ENCODE results near the gene ADGRG1. TPM values are rescaled to one million over a fixed set of nuclear protein-coding genes. Genes with fewer than 3 reads are reported as not detected.

Gene ADGRG1
- total and polyA plus RNA-seq, 7 donors, result 5.0 to 36.3 (median 7.7) TPM

GRCh38 chr16:57639172-57639887, 10.9 kb downstream of the ADGRG1 start:
- 49 to 72% methylated on average over 23 of the region's 23 CpGs for WGBS, 2 donors
- peaks cover 0 to 8% (median 3%) of the 10 kb centered on the region in 4 donors for H3K4me1 ChIP-seq

GRCh38 chr16:57640185-57640584, 11.8 kb downstream of the ADGRG1 start:
- intact Hi-C loops (cut with DNase I), result no loop called here
- H3K27ac ChIP-seq, result no peak overlapping the region

More at GRCh38 chr16:57639172-57639887, 10.9 kb downstream of the ADGRG1 start:
- no peaks in the 10 kb centered on the region for H3K36me3 ChIP-seq
- intact Hi-C loops (cut with DNase I), result no loop called here
- H3K27ac ChIP-seq, result peak overlapping the region in 1 of 4 donors; percentile 18
- no peak overlapping the region for H3K4me3 ChIP-seq
- H3K9me3 ChIP-seq, result no peaks in the 10 kb centered on the region
- peaks cover 0 to 37% (median 3%) of the 10 kb centered on the region in 3 donors for H3K27me3 ChIP-seq
- no peak for DNase-seq
- TF ChIP-seq, protein P1, sequence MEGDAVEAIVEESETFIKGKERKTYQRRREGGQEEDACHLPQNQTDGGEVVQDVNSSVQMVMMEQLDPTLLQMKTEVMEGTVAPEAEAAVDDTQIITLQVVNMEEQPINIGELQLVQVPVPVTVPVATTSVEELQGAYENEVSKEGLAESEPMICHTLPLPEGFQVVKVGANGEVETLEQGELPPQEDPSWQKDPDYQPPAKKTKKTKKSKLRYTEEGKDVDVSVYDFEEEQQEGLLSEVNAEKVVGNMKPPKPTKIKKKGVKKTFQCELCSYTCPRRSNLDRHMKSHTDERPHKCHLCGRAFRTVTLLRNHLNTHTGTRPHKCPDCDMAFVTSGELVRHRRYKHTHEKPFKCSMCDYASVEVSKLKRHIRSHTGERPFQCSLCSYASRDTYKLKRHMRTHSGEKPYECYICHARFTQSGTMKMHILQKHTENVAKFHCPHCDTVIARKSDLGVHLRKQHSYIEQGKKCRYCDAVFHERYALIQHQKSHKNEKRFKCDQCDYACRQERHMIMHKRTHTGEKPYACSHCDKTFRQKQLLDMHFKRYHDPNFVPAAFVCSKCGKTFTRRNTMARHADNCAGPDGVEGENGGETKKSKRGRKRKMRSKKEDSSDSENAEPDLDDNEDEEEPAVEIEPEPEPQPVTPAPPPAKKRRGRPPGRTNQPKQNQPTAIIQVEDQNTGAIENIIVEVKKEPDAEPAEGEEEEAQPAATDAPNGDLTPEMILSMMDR (IDR thresholded peaks at IDR 0.05), result no peak
- TF ChIP-seq POLR2A (IDR thresholded peaks at IDR 0.05) (no peak), POLR2AphosphoS5 (IDR thresholded peaks at IDR 0.05) (no peak), EP300 (IDR thresholded peaks at IDR 0.05) (no peak)

GRCh38 chr16:57640612-57641011, 12.2 kb downstream of the ADGRG1 start:
- Histone ChIP-seq H3K9me3 (no peaks in the 10 kb centered on the region), H3K4me1 (peaks cover 0 to 8% (median 3%) of the 10 kb centered on the region in 4 donors), H3K27ac (no peak overlapping the region), H3K4me3 (no peak overlapping the region), H3K36me3 (no peaks in the 10 kb centered on the region), H3K27me3 (peaks cover 0 to 24% (median under 1%) of the 10 kb centered on the region in 3 donors)
- no peak for TF ChIP-seq EP300 (IDR thresholded peaks at IDR 0.05)
- no peak for TF ChIP-seq POLR2A (IDR thresholded peaks at IDR 0.05)
- TF ChIP-seq, protein P1 (IDR thresholded peaks at IDR 0.05), result no peak
- TF ChIP-seq POLR2AphosphoS5 (IDR thresholded peaks at IDR 0.05), result no peak
- no peak for DNase-seq
- intact Hi-C loops (cut with DNase I), result no loop called here
- 70 to 76% methylated on average over 8 of the region's 8 CpGs for WGBS, 2 donors

More at GRCh38 chr16:57640185-57640584, 11.8 kb downstream of the ADGRG1 start:
- TF ChIP-seq, protein P1 (IDR thresholded peaks at IDR 0.05), result no peak
- TF ChIP-seq EP300 (IDR thresholded peaks at IDR 0.05) (no peak), POLR2AphosphoS5 (IDR thresholded peaks at IDR 0.05) (no peak), POLR2A (IDR thresholded peaks at IDR 0.05) (no peak)
- H3K4me1 ChIP-seq, result peaks cover 0 to 8% (median 3%) of the 10 kb centered on the region in 4 donors
- no peaks in the 10 kb centered on the region for H3K36me3 ChIP-seq
- H3K9me3 ChIP-seq, result no peaks in the 10 kb centered on the region
- no peak overlapping the region for H3K4me3 ChIP-seq
- H3K27me3 ChIP-seq, result peaks cover 0 to 29% (median 3%) of the 10 kb centered on the region in 3 donors
- DNase-seq, result no peak
- WGBS, 2 donors, result 90 to 91% methylated on average over 9 of the region's 9 CpGs

DNA sequence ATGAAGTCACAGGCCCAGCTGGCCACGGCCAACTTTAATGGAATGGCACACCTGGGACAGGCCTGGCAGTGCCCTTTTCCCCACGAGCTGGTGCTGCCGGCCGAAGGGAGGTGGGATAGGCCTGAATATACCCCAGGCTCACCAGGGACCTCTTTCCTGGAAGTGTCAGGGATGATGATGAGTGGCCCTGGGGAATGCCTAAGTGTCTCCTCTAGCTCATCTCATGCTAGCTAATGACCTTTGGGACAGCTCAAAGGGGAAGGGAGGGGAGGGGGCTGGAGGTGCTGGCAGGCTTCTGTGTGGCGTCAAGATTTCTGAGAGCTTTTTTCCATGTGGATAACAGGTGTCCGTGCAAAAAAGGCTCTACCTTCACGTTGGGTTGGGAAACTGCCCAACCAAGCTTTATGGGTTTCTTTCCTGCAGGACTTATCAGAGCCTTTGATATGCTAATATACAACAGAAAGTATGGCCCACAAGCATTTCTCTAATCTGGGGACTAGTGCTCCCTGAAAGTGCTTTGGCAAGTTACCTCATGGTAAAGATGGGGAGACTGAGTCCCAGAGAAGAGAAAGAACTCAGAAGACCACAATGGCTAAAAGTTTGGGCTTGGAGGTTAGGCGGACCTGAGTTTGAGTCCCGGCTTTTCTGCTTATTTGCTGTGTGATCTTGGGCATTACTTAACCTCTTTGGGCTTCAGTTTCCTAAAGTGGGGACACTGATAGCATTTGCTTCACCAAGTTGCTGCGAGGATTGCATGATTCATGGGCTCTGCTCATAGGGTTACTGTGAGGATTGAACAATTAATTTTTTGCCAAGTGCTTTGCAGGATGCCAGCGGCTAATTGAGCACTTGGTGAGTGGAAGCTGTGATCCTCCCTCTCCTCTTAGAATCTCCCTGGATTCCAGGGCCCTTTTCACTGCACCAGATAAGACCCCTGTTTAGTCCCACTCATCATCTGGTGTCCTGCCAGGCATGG, 14.0 kb downstream of the ADGRG1 start:
- TF ChIP-seq, protein P1 (IDR thresholded peaks at IDR 0.05), result no peak
- no peak for TF ChIP-seq EP300 (IDR thresholded peaks at IDR 0.05)
- no peak for TF ChIP-seq POLR2A (IDR thresholded peaks at IDR 0.05)
- no peak for TF ChIP-seq POLR2AphosphoS5 (IDR thresholded peaks at IDR 0.05)
- 78 to 88% methylated on average over 11 of the region's 11 CpGs for WGBS, 2 donors
- Histone ChIP-seq H3K4me3 (no peak overlapping the region), H3K36me3 (no peaks in the 10 kb centered on the region), H3K9me3 (no peaks in the 10 kb centered on the region), H3K27me3 (peaks cover 0 to 11% (median 0%) of the 10 kb centered on the region in 3 donors), H3K4me1 (peaks cover 0 to 8% (median 0%) of the 10 kb centered on the region in 4 donors), H3K27ac (peak overlapping the region in 1 of 4 donors; percentile 46)
- DNase-seq, result no peak
- intact Hi-C loops (cut with DNase I), result no loop called here
